GM19463 (cell line): ENCODE measurements around the gene SFXN5.

Source experiments
- ATAC-seq: cut with Tn5 transposase; IDR thresholded peaks from one replicate; pipeline ENCODE4 v1.9.1; 2021; ENCODE audit warnings: mild to moderate bottlenecking, moderate library complexity; ENCODE audit not compliant: unreplicated experiment

SFXN5 gene

DNA sequence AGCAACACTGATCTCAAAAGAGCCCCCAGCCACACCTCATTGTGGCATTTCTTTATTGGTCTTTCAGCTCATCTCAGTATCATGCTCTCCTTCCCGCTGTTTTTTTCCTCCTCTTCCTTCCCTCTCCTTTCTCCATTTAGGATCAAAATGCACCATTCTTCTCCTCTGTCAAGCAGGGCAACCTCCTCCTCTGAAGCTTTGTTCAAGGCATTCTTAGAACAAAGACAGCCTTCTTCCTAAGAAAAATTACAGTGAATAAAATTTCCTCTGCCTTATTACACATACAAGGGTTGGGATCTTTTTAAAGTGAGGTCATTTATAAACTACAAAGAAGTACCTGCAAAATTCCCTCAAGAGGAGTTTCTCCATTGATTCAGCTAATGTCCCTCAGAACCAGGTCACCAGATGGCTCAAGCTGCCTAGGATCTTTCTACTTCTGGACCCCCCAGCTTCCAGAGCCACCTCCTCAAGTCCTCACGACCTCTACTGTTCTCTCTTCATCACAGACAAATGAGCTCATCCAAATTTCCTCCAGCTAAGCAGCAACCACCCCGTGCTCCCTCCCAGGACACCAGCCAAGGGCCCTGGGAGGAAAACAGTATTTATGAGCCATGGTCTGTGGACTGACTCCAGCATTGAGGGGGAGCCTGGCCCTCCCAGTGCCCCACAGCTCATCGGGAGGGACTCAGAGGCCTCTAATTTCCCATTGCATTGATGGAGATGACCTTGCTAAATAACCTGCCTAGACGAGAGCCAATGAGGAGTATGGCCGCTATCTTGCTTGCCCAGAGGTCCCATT lies 18.0 kb downstream of the SFXN5 start:
- no peak for ATAC-seq

DNA sequence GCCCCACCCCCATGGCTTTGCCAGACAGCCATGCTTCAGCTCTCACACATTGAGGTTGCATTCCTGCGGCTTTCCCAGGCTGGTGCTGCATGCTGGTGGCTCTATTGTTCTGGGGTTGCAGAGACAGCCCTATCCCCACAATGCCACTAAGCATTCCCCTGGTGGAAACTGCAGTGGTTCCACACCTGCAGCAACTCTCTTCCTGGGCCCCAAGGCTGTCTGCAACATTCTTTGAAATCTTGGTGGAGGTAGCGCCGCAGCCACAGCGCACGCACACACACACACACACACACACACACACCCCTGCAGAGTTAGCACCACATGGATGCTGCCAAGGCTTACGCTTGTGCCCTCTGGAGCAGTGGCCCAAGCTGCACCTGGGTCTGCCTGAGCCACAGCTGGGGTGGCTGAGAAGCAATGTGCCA lies 21.4 kb downstream of the SFXN5 start:
- no peak for ATAC-seq

DNA sequence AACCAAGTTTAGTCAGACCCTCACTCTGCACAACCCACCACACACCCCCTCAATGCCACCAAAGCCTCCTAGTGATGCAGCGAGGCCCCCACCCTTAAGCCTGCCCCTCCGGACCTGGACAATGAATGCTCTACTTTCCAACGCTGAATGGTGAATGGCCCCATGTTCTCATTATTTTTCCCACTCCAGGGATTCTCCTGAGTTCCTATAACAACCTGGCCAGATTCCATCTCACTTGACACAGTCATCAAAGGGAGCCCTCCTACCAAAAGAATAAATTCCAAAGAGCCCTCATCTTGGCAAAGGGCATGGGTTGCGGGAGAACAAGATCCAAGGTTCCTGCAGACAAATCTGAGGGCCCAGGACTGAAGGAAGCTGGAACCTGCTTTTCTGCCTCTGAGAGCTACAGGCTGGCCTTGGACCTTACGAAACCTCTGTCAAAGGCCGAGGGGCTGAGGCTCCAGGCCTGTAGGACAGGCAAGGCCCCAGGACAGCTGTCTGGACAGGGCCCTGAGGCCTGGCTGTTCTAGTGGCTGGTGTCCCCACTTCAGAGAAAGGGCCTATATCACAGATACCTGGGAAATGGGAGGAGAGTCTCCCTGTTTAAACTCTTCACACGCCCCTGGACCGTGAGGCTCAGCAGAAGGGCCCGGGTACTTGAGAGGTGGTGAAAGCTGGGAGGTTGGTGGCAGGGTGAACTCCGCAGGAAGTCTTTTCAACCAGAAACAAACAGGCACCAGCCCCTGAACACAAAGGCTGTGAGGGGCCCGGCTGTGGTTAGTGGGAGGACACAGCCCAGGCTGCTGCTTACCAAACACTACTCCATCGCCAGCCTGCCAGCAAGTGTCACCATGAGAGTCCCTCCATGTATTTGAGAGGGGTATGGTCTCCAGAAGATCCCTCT lies 27.3 kb downstream of the SFXN5 start:
- ATAC-seq: no peak

DNA sequence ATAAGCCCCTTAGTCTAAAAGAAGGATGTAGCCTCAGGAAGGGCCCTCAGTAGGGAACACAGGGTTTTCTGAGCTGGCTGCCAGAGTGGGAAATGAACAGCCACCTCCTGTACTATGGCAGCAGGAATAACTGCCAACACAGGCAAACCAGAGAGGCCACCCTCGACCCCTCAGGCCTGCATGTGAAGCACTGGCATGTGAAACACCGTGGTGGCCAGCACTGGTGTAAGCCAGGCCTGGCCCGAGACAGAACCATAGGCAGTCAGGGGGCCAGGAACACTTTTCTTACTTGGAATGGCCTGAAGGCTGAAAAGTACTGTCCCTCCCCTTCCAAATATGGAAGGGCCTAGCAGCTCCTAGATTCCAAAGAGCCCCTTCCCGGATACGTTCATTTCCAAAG lies 28.2 kb downstream of the SFXN5 start:
- no peak for ATAC-seq

DNA sequence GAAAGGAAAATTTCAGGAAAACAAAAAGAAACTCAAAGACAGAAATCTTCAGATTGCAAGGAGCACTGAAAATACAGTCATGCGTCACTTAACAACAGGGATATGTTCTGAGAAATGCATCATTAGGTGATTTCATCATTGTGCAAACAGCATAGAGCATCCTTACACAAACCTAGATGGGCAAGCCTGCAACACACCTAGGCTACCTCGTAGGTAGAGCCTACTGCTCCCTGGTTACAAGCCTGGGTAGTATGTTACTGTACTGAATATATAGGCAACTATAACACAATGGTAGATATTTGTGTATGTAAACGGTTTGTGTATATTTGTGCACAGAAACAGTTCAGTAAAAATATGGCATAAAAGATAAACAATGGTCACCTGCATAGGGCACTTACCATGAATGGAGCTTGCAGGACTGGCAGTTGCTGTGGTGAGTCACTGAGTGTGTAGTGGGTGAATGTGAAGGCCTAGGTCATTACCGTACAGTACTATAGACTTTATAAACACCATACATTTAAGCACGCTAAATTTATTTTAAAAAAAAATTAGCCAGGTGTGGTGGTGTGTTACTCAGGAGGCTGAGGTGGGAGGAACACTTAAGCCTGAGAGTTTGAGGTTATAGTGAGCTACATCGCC lies 33.4 kb downstream of the SFXN5 start:
- no peak for ATAC-seq

DNA sequence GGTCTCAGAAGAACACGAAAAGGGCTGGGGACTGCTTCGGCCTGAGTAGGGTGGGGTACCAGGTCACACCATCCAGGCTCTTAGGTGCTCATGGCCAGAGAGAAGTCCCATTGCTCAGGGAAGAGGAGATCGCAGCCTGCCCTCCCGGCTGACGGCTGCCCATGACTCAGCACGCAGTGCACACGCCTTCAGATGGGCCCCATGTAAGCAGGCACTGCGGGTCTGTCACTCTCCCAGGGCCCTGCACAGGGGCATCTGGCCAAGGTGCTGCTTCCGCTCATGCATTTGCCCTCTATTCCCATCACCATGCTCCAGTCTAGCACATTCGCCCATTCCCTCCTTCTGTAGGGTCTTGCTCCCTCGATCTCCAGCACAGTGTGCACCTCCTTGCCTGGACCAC lies 34.7 kb downstream of the SFXN5 start:
- no peak for ATAC-seq

DNA sequence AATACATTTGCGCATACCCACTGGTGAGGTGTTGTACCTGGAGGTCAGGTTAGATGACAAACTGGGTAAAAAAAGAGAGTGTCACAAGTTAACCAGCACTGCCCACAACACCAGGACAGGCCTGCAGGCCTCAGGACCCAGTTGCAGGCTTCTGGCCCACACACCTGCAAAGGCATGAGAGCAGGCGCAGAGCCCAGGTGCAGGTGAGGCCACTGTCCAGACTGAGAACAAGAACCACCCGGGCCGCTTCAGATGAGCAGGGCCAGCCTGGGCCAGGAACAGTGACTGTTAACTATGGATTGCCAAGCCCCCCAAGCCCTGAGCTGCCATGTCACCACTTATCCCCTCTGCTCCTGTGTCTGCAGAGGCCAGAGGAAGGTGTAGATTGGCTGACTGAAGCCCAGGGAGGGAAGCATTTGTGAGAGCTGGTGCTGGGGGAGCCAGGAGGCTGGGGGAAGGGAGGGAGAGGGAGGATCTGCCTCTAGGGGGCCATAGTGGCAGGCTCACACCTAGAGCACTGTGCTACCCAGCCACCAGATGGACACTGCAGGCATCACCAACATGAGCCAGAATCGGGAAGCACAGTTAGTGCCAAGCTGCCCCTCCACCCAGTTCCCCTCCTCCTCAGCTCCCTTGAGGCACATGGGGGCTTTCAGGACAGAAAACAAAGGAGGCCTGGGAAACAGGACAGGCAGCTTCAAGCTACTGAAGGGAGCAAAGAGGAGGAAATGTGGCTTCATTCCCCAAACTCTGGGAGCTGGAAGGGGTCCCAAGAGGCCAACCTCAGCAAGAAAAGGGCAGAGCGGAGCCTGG lies 35.4 kb downstream of the SFXN5 start:
- ATAC-seq: no peak

DNA sequence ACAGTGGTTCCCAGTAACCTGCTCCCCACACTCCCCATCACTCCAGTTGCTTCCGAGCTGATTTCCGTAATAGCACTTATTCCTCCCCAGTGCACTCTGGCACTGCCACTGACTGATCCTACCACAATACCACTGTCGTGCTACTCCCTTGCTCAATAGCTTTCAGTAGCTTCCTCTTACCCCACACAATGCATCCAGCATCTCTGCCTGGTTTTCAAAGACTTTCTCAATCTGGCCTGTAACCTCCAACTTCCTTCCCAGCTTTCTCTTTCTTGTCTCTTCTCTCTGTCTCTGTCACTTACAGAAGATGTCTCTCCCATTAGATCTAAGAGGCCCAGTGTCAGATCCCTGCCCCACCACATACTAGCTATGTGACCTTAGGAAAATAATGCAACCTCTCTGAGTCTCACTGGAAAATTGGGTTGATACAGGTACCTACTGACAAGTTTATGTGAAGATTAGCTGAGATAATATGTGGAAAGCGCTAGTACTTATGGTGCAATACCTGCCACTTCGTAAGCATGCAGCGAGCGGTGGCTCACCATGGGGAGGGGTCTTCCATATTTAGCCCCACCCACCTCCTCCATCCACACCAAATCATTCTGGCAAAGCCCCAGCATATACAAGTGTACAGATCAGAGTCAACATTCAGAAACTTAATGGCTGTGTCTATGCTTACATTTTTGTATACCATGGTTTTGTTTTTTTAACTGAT lies 36.7 kb downstream of the SFXN5 start:
- ATAC-seq: no peak

DNA sequence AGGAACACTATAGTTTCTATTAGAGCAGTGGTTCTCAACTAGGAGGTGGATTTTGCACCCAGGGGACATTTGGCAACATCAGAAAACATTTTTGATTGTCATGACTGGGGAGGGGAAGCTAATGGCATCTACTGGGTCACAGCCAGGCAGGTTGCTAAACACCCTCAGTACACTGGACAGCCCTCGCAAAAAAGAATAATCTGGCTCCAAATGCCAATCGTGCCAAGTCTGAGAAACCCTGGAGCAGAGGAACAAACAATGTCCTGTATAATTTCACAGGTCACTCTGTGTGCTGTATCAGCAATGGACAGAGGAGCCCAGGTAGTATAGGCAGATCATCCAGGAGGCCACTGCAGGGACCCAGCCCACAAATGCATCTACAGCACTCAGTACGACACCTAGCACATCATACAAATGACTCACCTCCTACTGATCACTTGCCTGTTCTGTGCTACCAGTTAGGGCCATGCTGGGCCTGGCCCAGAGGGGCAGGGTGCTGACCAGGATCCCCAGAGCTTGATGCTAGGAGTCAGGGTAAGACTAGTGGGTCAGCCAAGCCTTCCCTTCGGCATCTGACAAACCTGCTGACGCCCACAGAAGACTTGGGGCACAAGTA lies 37.6 kb downstream of the SFXN5 start:
- ATAC-seq: no peak

DNA sequence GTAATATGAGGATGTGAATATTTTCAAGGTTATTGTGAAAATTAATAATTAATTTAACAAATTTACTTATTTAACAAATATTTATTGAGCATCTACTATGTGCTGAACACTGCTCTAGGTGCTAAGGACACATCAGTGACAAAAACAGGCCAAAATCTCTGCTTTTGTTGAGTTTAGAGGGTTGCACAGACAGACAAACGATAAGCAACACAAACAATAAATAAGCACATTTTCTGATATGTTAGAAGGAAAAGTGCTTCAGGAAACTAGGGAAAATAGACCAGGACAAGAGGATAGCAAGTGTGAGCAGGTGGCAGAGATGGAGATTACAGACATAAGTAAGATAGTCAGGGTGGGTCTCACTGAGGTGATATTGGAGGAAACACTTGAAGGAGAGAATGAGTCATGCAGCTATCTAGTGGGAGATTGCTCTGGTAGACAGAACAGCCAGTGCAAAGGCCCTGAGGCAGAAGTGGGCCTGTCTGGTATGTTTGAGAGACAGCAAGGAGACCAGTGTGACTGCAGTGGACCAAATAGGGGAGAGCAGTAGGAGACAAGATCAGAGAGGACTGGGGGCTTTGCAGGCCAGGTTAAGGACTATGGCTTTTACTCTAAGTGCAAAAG lies 38.3 kb downstream of the SFXN5 start:
- no peak for ATAC-seq

DNA sequence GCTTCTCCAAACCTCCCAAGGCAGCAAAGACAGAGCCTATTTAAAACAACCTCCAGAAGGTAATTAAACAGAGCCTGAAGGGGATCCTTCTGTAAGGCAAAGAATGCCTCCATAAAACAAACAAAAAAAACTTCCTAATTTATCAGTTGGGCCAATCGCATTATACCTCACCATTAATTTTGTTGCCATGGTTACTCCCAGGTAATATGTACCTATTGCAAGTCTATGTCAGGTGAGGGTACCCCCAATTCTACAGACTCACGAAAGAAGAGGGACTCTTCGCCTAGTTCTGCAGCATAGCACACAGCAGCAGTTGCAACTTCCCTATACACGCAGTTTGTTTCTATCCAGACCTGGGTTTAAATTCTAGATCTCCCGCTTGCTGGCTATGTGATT lies 38.8 kb downstream of the SFXN5 start:
- no peak for ATAC-seq

DNA sequence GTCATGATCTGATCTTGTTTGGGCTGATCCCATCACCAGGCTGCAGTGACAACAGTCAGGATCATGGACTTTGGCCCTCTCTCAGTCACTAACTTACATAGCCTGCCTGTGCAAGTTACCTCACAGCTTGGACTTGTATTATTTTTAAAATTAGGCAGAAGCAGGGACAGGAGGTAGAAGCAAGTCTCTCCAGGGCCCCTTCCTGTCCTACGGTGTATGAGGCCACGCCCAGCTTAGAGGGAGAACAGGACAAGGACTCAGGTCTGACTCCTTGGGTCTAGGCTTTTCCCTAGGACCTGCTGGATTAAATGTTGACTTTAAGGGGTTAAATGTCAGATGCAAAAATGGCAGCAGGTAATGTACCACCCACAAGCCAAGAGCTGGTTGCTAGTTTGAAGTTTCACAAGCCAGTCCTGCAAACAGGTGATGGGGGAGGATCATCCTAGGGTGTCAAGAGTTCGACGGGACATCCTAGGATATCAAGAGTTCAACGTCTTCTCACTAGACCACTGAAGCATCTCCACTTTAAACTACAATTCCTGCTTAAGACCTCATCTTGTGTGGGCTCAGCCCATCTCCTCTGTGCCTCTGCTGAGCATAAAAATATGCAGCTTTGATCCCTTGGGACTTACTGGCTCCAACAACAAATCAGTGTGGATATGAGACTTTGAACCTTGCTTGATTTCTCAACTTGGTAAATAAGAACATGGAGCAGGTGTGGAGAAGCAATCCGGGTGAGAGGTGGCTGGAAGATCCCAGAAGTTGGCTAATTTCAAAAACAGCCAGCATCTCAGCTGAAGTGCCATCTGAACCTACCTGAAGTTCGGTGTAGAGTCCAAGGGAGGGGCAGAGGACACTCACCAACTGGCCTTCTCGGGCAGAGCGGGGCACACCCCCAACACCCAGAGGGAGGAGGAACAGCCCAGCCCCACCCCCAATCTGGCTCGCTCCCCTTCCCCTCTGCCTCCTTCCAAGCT lies 39.5 kb downstream of the SFXN5 start:
- no peak for ATAC-seq

DNA sequence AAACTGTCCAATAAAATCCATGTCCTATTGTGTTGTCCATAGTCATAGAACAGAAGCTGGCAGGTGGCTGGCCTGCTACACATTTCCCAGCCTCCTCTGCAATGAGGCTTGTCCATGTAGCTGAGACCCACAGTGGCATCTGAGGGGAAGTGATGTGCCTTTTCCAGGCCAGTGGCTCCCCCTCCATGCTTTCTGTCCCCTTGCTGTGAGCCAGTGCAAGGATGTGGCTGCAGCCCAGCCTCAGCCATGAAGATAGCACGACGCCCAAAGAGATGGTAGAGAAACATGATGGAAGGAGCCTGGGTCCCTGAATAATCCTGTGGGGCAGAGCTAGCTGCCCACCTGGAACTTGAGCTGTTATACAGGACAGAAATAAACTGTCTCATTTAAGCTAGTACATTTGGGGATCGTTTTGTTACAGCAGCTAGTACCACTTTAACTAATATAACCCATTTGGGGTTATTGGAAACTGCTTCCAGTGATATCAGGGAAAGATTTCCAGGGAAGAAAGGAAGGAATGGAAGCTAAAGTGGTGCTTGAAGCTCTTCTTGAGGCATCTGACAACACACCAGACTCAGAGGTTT lies 40.3 kb downstream of the SFXN5 start:
- no peak for ATAC-seq

DNA sequence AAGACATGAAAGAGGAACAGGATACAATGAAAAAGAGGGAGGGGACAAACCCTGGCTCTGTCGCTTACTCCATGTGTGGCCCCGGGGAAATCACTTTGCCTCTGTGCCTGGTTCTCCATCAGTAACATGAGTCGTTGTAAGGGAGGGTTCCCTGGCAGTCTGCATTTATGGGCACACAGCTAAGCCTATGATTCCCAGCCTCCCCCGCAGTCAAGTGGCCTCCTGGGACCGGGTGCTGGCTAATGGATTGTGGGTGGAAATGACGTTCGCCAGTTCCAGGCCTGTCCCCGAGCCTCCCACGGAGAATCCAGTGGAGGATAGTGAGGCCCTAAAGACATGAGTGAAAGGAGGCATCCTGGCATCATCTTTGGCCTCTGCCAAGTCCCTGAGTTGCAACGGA lies 42.7 kb downstream of the SFXN5 start:
- no peak for ATAC-seq

DNA sequence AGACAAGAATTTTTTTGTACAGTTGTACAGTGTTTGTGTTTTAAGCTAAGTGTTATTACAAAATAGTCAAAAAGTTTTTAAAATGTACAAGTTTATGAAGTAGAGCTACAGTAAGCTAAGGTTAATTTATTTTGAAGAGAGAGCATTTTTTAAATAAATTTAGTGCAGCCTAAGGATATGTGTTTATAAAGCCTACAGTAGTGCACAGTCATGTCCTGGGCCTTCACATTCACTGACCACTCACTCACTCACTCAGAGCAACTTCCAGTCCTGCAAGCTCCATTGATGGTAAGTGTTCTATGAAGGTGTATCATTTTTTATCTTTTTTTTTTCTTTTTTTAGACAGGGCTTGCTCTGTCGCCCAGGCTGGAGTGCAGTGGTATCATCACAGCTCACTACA lies 44.2 kb downstream of the SFXN5 start:
- no peak for ATAC-seq

DNA sequence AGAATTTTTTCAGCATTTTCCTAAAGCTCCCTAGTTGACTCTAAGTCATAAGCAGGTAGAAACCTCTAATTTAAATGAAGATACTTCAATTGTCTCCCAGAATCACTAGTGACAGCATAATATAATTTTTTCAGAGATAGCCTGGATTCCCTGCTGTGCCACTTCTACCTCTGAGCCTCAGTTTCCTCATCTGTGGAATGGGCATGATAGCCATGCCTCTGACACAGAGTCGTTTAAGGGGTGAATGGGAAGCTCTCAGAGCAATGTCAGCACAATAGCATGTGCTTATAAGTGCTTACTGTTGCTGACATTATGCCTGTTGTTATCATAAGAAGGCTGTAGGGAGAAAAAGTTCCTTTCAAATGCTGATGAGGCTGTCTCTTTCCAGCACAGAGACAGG lies 48.0 kb downstream of the SFXN5 start:
- no peak for ATAC-seq

DNA sequence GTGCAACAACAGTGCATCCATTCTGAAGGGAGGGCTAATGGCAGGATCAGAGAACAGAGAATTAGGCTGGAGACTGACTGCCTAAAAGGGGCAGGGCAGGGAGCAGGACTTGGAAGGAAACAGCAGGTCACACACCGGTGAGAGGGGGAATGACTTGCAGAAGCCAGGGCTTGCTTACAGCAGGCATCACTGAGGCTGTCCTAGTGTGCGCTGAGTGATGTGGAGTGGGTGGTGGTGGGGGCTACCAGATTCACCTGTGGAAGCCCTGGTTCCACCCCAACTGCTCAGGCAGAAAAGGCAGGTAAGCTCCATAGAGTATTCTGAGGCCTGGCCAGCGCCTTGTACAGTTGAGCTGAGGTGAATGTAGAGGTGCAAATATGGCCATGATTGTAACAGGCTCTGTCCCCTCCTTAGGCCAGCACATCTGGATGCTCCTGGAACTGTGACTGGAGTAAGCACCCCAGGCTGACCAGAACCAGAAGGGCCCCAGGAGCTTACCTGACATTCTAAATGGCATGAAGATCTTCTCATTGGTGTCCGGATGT lies 49.4 kb downstream of the SFXN5 start:
- ATAC-seq: no peak
